IMR-90 (cell line): ENCODE results near the gene PRXL2B. TPM values are rescaled to one million over a fixed set of nuclear protein-coding genes. Genes with fewer than 3 reads are reported as not detected.

ENCODE experiments used
- ATAC-seq: fragments of 200-7000 bp; cut with Tn5 transposase; 2 replicates; pipeline ENCODE4 v1.9.1; 2020; ENCODE audit warnings: low read depth, mild to moderate bottlenecking, moderate library complexity
- BruUV-seq: library from RNA; stranded (reverse); fragments of 400-500 nt; replicated peaks from 2 replicates; lab custom pipeline; 2021; lab: Mats Ljungman, UMichigan
- CTCF ChIA-PET: fragments of 300-600 bp; formaldehyde crosslinking; extraction: SDS; loops from one replicate; lab custom pipeline; 2021; ENCODE audit warnings: antibody characterized with exemption; lab: Yijun Ruan, JAX
- POLR2A ChIA-PET: fragments of 300-600 bp; sonication (Branson Sonifier 250); formaldehyde crosslinking; loops from one replicate; lab custom pipeline; 2022; ENCODE audit warnings: antibody characterized with exemption; ENCODE audit not compliant: unreplicated experiment; lab: Charles Lee
- DNase-seq: peaks from one replicate; pipeline ENCODE4 v3.0.0; 2013
- H2AFZ ChIP-seq: replicated peaks from 2 replicates; pipeline ENCODE3; 2013; ENCODE audit warnings: low read length, mild to moderate bottlenecking; ENCODE audit not compliant: poor library complexity
- H2AK5ac ChIP-seq: 2 replicates; pipeline ENCODE4 v1.6.1; 2013; ENCODE audit warnings: low read depth, low read length, inconsistent platforms
- H2AK9ac ChIP-seq: replicated peaks from 2 replicates; pipeline ENCODE3; 2013; ENCODE audit warnings: mild to moderate bottlenecking, low read depth, low read length, moderate library complexity; ENCODE audit not compliant: poor library complexity
- H2BK120ac ChIP-seq: 2 replicates; pipeline ENCODE4 v1.6.1; 2013; ENCODE audit warnings: low read depth, low read length, inconsistent platforms
- H2BK15ac ChIP-seq: 3 replicates; pipeline ENCODE4 v1.6.1; 2013; ENCODE audit warnings: low read depth, low read length, inconsistent platforms
- H2BK20ac ChIP-seq: 2 replicates; pipeline ENCODE4 v1.6.1; 2013; ENCODE audit warnings: low read depth, mild to moderate bottlenecking, inconsistent platforms, low read length, moderate library complexity
- H2BK5ac ChIP-seq: 2 replicates; pipeline ENCODE4 v1.6.1; 2013; ENCODE audit warnings: mild to moderate bottlenecking, low read depth, low read length, inconsistent platforms; ENCODE audit not compliant: poor library complexity, severe bottlenecking
- H3K14ac ChIP-seq: replicated peaks from 2 replicates; pipeline ENCODE4 v1.6.1; 2013; ENCODE audit warnings: low read depth, low read length, inconsistent platforms
- H3K18ac ChIP-seq: 2 replicates; pipeline ENCODE4 v1.6.1; 2013; ENCODE audit warnings: low read depth, low read length, control low read depth
- H3K23ac ChIP-seq: 2 replicates; pipeline ENCODE4 v1.6.1; 2013; ENCODE audit warnings: low read depth, low read length, inconsistent platforms
- H3K27ac ChIP-seq: 2 replicates; pipeline ENCODE4 v1.5.1; 2013; ENCODE audit warnings: mild to moderate bottlenecking, control low read depth, low read length; ENCODE audit not compliant: insufficient read depth
- H3K27me3 ChIP-seq: 2 replicates; pipeline ENCODE4 v1.6.1; 2013; ENCODE audit warnings: low read length; ENCODE audit not compliant: control insufficient read depth, insufficient read depth
- H3K36me3 ChIP-seq: 2 replicates; pipeline ENCODE4 v1.6.1; 2013; ENCODE audit warnings: low read length, mixed read lengths; ENCODE audit not compliant: control insufficient read depth, insufficient read depth
- H3K4ac ChIP-seq: 2 replicates; pipeline ENCODE4 v1.6.1; 2013; ENCODE audit warnings: low read depth, low read length, inconsistent platforms
- H3K4me1 ChIP-seq: 2 replicates; pipeline ENCODE4 v1.6.1; 2013; ENCODE audit warnings: low read length, mixed read lengths; ENCODE audit not compliant: control insufficient read depth, insufficient read depth
- H3K4me2 ChIP-seq: 2 replicates; pipeline ENCODE4 v1.6.1; 2013; ENCODE audit warnings: low read depth, mild to moderate bottlenecking, control low read depth, low read length, moderate library complexity
- H3K4me3 ChIP-seq: 2 replicates; pipeline ENCODE4 v1.5.1; 2013; ENCODE audit warnings: low read depth, mild to moderate bottlenecking, control low read depth, low read length, moderate library complexity; ENCODE audit not compliant: insufficient read depth
- H3K56ac ChIP-seq: 2 replicates; pipeline ENCODE4 v1.6.1; 2013; ENCODE audit warnings: low read length, inconsistent platforms; ENCODE audit not compliant: insufficient read depth; ENCODE audit errors: extremely low read depth
- H3K79me1 ChIP-seq, 2 experiments: 2 replicates each; pipeline ENCODE4 v1.6.1; 2013; ENCODE audit warnings: low read length in 2 of 2, inconsistent platforms in 1 of 2, low read depth in 1 of 2
- H3K9ac ChIP-seq: 2 replicates; pipeline ENCODE4 v1.6.1; 2013; ENCODE audit warnings: low read depth, low read length, control low read depth
- H3K9me1 ChIP-seq: 2 replicates; pipeline ENCODE4 v1.6.1; 2013; ENCODE audit warnings: low read length, inconsistent platforms; ENCODE audit not compliant: insufficient read depth
- H3K9me3 ChIP-seq: 2 replicates; pipeline ENCODE4 v1.6.1; 2013; ENCODE audit warnings: low read length; ENCODE audit not compliant: control insufficient read depth, insufficient read depth
- H4K20me1 ChIP-seq: 2 replicates; pipeline ENCODE4 v1.6.1; 2013; ENCODE audit warnings: low read length, inconsistent platforms; ENCODE audit not compliant: insufficient read depth
- H4K5ac ChIP-seq: 2 replicates; pipeline ENCODE4 v1.6.1; 2013; ENCODE audit warnings: mild to moderate bottlenecking, low read depth, low read length, control low read depth
- H4K8ac ChIP-seq, 2 experiments: 2 replicates each; pipeline ENCODE4 v1.6.1; 2013; ENCODE audit warnings: low read depth in 2 of 2, low read length in 2 of 2, control low read depth in 1 of 2, inconsistent platforms in 1 of 2
- H4K91ac ChIP-seq: 2 replicates; pipeline ENCODE4 v1.6.1; 2013; ENCODE audit warnings: low read depth, low read length, inconsistent platforms; ENCODE audit not compliant: insufficient read depth
- BHLHE40 ChIP-seq: fragments of 150-350 bp; IDR thresholded peaks from 2 replicates; pipeline ENCODE4 v1.6.1; 2016; ENCODE audit warnings: mild to moderate bottlenecking, low read depth, low read length
- CHD1 ChIP-seq: IDR thresholded peaks from 2 replicates; pipeline ENCODE4 v1.6.1; 2012; ENCODE audit warnings: low read depth, low read length, improper control_type of control experiment
- CTCF ChIP-seq: conservative IDR thresholded peaks from 2 replicates; pipeline ENCODE4 v1.5.1; 2012; ENCODE audit warnings: mild to moderate bottlenecking, low read depth, low read length, improper control_type of control experiment
- ELK1 ChIP-seq: fragments of 150-350 bp; IDR thresholded peaks from 2 replicates; pipeline ENCODE4 v1.6.1; 2016; ENCODE audit warnings: low read depth, mild to moderate bottlenecking, low read length, moderate library complexity, borderline replicate concordance
- FOS ChIP-seq: fragments of 150-350 bp; IDR thresholded peaks from 2 replicates; pipeline ENCODE4 v1.6.1; 2016; ENCODE audit warnings: low read depth, low read length
- MAFK ChIP-seq: IDR thresholded peaks from 2 replicates; pipeline ENCODE4 v1.6.1; 2012; ENCODE audit warnings: low read depth, low read length, improper control_type of control experiment
- MAZ ChIP-seq: IDR thresholded peaks from 2 replicates; pipeline ENCODE4 v1.6.1; 2012; ENCODE audit warnings: low read depth, mild to moderate bottlenecking, low read length, improper control_type of control experiment, moderate library complexity, borderline replicate concordance
- MXI1 ChIP-seq: IDR thresholded peaks from 2 replicates; pipeline ENCODE4 v1.6.1; 2012; ENCODE audit warnings: low read depth, mild to moderate bottlenecking, low read length, moderate library complexity, borderline replicate concordance
- NFE2L2 ChIP-seq: fragments of 150-350 bp; IDR thresholded peaks from 2 replicates; pipeline ENCODE4 v1.6.1; 2016; ENCODE audit warnings: low read depth, mild to moderate bottlenecking, low read length
- RCOR1 ChIP-seq: IDR thresholded peaks from 2 replicates; pipeline ENCODE4 v1.6.1; 2012; ENCODE audit warnings: mild to moderate bottlenecking, low read length, improper control_type of control experiment; ENCODE audit not compliant: insufficient replicate concordance
- RFX5 ChIP-seq: IDR thresholded peaks from 2 replicates; pipeline ENCODE4 v1.8.0; 2012; ENCODE audit warnings: low read depth, mild to moderate bottlenecking, low read length, moderate library complexity
- SMC3 ChIP-seq: fragments of 150-350 bp; IDR thresholded peaks from 2 replicates; pipeline ENCODE4 v1.6.1; 2016; ENCODE audit warnings: low read depth, mild to moderate bottlenecking, antibody characterized with exemption, low read length, moderate library complexity
- WGBS, 2 experiments: methylation state at CpG; one replicate each; pipeline versions ENCODE4 v1.1.5 to v1.1.7; 2013; ENCODE audit warnings: missing lambda C conversion rate in 2 of 2; ENCODE audit not compliant: insufficient read length in 1 of 2; ENCODE audit errors: extremely low coverage in 2 of 2; 5-methylcytosine and 5-hydroxymethylcytosine counted together
- dilution Hi-C: fragments of 300-500 bp; cut with HindIII; formaldehyde crosslinking; loops from one replicate; pipeline ENCODE4 v1.14.3; 2018; ENCODE audit warnings: low sequenced_read_pairs; ENCODE audit not compliant: unreplicated experiment
- in situ Hi-C: fragments of 300-500 bp; cut with MboI; formaldehyde crosslinking; loops from 3 replicates; pipeline ENCODE4 v1.14.3; 2019; ENCODE audit warnings: low sequenced_read_pairs, inconsistent platforms, mixed read lengths
- intact Hi-C: fragments of 100-400 bp; cut with micrococcal nuclease; formaldehyde crosslinking; loops from 2 replicates; pipeline ENCODE4 v1.10.0; 2022
- polyA plus RNA-seq, 3 experiments: library from polyadenylated mRNA; depleted of rRNA; stranded (reverse); fragments of >200 nt; gene quantifications; 2 replicates each; pipeline ENCODE4 v1.2.3, GENCODE V29; 2012; ENCODE audit warnings: low replicate concordance in 1 of 3
- total RNA-seq: library from RNA; depleted of rRNA; stranded (reverse); fragments of >200 nt; gene quantifications from 2 replicates; pipeline ENCODE4 v1.2.3, GENCODE V29; 2012

The PRXL2B gene
- total and polyA plus RNA-seq, 2 of the 4 experiments (the other 2 are of a cell fraction) = 10.9 to 22.3 TPM

GRCh38 chr1:2594001-2594640 lies 7.5 kb downstream of the PRXL2B start:
- dilution Hi-C loops = no loop called here
- Histone ChIP-seq H4K91ac (no peak overlapping the region), H3K79me1 (no peaks in the 10 kb centered on the region), H2AK9ac (no peak overlapping the region), H3K27me3 (no peaks in the 10 kb centered on the region; the same call in 1 of the 2 replicates), H2BK20ac (no peak overlapping the region), H3K4me2 (no peak overlapping the region), H2BK120ac (no peak overlapping the region), H2BK15ac (no peak overlapping the region), H3K9me3 (0 out of 2 replicates have a peak, but pooled peaks cover 2% of the 10 kb centered on the region), H2BK5ac (no peak overlapping the region), H3K27ac (no peak overlapping the region), H3K23ac (no peak overlapping the region), H3K18ac (no peak overlapping the region), H2AFZ (peak overlapping the region; percentile 78), H4K20me1 (no peaks in the 10 kb centered on the region), H3K9me1 (no peaks in the 10 kb centered on the region), H3K56ac (no peak overlapping the region), H2AK5ac (no peak overlapping the region), H3K4me1 (no peaks in the 10 kb centered on the region; the same call in 1 of the 2 replicates), H3K36me3 (no peaks in the 10 kb centered on the region; the same call in 1 of the 2 replicates), H4K5ac (no peak overlapping the region), H3K9ac (no peak overlapping the region), H3K14ac (no peak overlapping the region), H3K4ac (no peak overlapping the region), H3K4me3 (no peak overlapping the region), H4K8ac (no peak overlapping the region)
- TF ChIP-seq MXI1 (no peak), BHLHE40 (no peak), FOS (no peak), ELK1 (no peak), RCOR1 (no peak), CHD1 (no peak), RFX5 (no peak), MAZ (no peak), MAFK (no peak), NFE2L2 (no peak), SMC3 (no peak), CTCF (no peak)
- intact Hi-C loops = no loop called here
- BruUV-seq = no TSS peak
- ChIA-PET CTCF (no interaction called here), POLR2A (no interaction called here)
- ATAC-seq (peak; percentile 28; the same call in 1 of the 2 replicates), DNase-seq (no peak)
- in situ Hi-C loops = no loop called here
- 87% methylated on average over 8 of the region's 20 CpGs; no CpG with 5 or more reads in 1 of the 2 experiments for WGBS, 2 experiments
